Tongue (tissue), 2 donors: ENCODE measurements around the gene TSPAN14. TPM values are rescaled to one million over a fixed set of nuclear protein-coding genes. Genes with fewer than 3 reads are reported as not detected.
"Not testable (repeated sequence)": the region's sequence is repeated elsewhere in the genome, so short reads cannot be mapped to it uniquely, and the experiment has no call there.

ENCODE experiments used
- DNase-seq: peaks from one replicate; pipeline ENCODE4 v3.0.0-alpha.2; 2015
- total RNA-seq: library from RNA; depleted of rRNA; stranded (reverse); fragments of >200 nt; gene quantifications from one replicate; pipeline ENCODE4 v1.2.3, GENCODE V29; 2014

The TSPAN14 gene
- total RNA-seq, 1 donor from 2014 or later, result 40.5 TPM

DNA sequence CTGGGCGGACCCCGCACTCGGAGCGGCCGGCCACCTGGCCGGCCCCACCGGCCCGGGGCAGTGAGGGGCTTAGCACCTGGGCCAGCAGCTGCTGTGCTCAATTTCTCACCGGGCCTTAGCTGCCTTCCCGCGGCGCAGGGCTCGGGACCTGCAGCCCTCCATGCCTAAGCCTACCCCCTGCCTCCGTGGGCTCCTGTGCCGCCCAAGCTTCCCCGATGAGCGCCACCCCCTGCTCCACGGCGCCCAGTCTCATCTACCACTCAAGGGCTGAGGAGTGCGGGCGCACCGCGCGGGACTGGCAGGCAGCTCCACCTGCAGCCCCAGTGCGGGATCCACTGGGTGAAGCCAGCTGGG, 89.2 kb downstream of the TSPAN14 start:
- DNase-seq, result not testable (repeated sequence)

DNA sequence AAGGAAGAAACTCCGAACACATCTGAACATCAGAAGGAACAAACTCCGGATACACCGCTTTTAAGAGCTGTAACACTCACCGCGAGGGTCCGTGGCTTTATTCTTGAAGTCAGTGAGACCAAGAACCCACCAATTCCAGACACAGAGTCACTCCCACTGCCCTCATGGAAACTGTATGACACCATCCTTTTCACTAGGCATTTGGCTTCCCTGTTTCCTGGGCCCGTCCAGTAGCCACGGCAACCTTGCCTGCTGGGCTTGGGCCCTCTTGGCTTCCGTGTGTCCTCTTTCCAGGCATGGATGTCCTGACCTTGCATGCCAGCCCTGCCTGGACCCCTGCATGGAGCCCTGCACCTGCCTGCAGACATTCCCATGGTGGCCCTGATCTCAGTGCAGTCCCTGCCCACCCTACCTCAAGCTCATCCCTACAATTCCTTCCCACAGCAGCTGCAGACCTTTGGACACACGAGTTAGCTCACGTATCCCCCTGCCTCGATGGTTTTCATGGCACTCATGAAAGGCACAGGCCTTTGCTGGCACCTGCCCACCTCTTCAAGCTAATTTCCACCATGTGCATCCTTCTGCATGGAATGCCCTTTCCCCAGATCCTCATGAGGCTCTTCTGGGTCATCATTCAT, 90.3 kb downstream of the TSPAN14 start:
- no peak for DNase-seq

DNA sequence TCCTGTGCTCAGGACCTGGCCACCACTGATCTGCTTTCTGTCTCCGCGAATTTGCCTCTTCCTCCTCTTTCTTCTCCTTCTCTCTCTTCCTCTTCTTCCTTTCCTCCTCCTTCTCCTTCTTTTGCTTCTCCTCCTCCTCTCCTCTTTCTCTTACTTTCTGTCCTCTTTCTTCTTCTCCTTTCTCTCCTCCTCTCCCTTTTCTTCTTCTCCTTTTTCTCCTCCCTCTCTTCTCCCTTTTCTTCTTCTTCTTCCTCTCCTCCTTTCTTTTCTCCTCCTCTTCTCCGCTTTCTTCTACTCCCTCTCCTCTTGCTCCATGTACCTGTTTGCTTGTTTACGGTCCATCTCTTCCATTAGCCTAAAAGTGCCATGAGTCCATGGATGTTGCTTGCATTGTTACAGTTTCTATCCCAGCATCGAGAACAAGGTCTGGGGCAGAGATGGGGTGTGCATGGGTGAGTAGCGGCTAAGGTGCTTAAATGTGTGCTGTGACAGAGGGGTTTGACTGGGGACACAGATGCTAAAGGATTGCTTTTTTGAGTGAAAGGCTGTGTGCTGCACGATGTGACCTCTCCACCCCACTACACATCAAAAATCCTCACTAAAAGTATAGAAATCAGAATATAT, 91.3 kb downstream of the TSPAN14 start:
- no peak for DNase-seq

DNA sequence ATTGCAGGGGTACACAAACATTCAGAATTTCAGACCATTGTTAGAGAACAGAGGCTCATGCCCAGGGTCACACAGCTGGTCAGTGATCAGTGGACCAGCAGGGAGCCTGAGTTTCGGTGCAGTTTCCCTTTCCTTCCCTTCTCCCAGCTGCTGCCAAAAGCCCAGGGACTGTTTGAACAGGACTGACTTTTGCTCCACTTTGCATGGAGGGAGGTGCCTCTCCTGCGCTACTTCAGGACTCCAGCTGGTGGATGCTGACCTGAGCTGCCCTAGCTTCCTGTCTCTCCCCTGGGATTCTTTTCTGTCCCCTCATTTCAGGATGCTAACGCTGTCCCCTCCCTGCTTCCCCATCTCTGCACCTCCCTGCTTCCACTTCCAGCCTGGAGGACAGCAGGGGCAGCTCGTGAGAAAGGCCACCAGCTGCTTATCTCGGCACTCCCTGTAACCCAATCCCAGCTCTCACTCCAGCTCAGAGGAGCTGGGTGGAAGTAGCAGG, 98.1 kb downstream of the TSPAN14 start:
- DNase-seq, result no peak

DNA sequence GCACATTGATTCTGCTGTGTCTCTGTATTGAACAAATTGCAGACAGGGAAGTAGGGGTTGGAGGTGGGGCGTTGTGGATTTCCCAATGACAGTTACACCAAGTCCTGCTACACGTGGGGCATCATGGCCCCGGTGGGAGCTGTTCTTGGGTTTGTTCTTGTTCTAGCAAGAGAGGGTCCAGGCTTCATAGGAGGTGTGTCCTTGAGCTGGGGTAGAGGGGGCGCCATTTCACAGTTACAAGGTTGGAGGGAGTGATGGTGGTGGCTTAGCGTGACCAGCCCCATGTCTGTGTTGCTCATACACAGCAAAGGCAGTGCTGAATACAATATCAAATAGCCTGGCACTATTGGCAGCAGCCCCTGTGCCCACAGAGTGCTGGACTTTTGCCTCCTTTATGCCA, 99.3 kb downstream of the TSPAN14 start:
- no peak for DNase-seq

DNA sequence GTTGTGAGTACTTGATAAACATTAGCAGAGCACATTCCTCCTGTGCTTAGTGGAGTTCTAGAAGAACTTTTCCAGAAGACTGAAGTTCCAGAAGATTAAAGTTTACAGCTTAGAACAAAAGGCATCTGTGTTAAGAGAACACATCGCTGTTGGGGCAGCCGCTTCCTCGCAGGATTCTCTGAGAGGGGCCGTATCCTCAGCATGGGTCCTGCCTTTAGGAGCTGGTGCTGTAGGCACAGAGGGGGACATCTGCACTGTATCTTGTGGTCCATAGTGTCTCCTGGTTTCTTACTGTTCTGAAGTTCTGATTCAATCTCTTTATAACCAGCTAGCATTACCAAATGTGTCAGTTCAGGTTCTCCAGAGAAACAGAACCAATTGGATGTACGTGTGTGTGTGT, 99.9 kb downstream of the TSPAN14 start:
- DNase-seq, result no peak

DNA sequence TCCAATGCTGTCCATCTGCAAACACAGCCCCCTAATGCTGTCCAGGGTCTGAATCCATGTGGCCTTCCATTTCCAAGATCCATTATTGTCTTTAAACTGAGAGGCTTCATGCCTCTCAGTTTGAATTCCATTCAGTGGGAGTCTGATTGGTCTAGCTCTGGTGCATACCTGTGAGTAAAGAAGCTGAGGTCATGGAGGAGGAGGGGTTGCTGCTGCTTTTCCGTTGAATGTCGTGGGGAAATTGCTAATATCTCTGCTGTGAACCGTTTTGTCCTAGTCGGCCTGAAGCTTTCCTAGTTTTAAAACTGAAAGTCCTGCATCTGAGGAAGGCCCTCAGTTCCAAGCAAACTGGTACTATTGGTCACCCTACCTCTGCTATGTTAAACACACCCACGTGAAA, 101.3 kb downstream of the TSPAN14 start:
- DNase-seq, result no peak

DNA sequence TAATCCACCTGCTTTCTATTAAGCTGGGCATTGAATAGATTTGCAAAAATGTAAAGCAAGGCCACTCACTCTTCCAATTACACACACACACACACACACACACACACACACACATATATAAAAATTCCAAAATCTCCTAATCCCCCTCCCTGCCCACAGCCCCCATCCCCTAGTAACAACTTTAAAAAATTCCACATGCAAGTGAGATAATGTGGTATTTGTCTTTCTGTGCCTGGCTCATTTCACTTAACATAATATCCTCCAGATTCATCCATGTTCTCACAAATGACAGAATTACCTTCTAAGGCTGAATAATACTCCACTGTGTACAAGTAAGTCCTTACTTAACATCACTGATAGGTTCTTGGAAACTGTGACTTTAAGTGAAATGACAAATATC, 107.8 kb downstream of the TSPAN14 start:
- DNase-seq, result peak; percentile 16

DNA sequence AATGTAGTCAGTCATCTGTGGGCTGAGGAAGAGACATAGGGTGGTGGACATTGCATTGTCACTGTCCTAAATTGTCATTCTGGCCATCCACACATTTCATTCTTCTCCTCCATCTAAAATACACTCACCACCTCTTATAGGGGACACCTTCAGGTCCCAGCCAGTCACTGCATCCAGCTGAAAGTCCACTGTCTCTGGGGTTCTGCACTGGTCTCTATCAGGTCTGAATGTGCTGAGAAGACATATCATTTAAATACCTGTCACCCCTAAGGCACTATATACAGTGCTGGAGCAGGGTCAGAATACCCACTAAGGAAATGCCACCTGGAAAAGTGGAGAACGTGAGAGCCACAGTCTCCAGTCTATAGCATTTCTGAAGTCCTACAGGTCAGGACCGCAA, 113.2 kb downstream of the TSPAN14 start:
- no peak for DNase-seq

DNA sequence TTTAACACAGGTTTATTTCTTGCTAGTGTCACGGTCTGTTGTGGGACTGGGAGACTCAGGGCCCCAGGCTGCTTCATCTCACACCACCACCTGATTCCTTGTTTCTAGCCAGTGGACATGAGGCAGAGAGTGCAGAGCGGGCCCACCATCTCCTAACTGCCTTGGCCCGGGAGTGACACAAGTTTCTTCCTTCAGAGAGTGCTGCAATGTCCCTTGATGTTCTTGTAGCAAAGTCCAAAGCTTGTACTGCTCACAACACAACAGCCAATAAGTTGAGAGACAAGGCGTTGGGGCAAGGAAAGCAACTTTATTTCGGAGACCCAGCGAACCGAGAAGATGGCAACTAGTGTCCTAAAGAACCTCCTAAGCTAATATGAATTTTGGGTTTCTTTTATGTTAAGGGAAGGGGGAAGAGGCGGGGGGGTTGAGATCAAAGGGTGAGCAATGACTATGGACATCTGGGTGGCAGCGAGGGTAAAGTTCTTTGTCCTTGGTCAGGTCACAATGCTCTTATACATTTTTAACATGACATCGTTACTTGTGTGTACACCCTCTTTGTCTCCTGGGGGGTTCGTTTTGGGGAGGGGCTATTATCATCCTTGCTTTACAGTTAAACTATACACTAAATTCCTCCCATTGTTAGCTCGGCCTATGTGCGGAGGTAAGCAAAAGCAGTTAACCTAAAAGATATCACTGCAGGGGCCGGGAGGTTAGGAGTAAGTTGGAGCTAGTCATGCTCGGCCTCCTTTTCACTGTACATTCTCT, 115.2 kb downstream of the TSPAN14 start:
- no peak for DNase-seq

DNA sequence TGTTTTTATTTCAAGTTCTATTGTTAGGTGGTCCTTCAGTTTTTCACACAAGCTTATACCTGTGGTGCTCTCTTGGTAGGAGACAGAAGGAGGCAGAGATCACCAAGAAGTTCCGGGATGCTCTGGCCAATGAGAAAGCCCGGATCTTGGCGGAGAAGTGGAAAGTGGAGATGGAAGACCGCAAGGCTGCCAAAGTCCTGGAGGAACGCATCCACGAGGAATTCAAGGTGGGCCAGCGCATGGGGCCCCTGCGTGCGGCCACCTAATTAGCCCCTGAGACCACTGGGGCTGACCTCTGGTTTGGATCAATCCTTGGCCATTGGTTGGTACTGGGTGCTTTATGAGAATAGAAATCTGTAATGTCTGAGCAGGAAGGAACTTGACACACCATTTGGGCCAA, 117.2 kb downstream of the TSPAN14 start:
- DNase-seq, result no peak

DNA sequence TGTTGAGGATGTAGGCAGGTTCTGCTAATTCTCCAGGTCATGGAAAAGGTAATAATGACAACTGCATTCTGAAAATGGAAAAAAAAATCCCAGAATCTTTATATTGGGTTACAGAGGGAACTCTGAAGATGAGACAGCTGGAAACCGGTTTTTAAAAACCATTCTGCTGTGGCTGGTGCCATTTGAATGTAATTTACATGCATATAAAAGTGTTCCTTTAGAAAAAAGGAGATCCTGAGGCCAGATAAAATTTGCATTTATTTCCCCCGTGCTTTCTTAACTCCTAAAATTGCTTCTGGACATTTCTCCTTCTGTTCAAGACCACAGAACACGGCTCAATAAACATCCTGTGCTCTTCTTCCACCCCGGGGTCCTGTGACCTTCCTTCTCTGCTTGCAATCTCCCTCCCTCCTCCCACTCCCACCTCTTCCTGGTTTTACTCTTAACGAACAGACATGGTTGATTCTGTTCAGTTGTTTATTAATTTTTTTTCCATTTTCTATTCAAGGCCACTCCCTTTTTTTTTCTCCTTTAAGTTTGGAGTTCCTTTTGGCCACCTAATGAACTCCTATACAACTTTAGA, 125.2 kb downstream of the TSPAN14 start:
- no peak for DNase-seq

DNA sequence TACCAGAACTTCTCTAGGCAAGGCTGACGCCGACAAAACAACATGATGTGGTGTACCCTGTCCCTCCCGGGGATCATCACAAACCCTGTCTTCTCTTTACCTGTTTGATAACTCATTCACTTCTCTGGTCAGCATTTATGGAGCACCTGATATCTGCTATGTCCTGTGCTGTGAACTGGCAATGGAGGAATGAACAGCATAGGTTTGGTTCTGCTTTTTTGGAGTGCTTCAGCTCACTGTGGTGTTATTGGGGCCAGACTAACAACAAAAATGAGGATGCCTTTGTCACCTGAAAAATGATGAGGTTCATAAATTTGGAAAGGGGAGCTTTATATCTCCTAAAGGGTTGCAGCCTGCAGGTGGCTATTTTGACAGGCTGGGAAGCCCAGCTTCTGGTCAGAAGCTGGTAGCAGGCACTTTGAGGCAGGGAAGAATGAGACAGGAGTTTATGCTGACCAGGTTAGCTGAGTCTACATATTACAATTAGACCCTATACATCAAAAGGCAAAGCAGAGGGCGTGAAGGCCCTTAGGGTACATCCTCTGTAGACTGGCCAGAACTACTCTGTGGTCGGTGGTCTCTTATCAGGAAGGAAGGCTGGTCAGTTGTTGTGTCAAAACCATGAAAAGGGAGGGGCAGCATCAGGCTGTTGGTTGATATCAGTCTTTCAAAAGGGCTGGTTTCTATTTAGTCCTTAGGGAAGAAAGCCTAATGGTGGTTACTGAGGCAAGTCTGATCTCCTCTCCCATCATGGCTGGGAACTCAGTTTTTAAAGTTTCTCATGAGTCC, 125.9 kb downstream of the TSPAN14 start:
- DNase-seq, result no peak

DNA sequence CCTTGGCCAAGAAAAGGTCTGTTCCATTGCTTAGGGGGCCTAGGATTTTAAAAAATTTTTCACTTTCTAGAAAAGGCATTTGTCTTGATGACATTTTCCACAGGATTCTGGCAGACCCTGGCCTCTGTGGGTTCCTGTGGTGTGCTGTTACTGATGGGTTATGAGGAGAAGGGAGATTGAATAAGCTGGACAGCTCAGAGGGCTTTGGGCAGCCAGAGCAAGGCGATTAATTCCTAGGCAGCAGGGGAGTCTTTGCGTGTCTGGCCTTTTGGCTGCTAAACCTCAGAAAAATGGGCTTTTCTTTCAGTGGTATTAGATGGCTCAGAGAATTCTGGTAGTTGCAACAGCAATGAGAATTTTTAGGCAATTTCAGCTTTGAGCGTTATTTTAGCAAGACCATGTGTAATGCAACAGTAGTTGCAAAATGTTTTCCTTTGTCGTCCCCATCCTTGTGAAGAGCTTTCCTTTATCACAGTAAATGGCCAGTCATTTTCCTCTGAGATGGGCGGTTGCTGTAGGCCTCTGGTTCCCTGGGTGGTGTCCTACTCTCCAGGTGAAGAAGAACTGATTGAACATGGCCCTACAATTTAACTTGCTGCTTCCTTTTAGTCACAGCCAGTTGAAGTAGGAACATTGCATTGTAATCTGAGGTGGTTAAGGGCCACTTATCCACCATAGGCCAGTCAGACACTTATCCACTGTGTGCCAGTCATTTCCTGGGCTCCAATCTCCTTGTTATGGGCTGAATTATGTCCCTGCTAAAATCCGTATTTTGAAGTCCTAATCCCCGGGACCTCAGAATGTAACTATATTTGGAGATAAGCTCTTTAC, 126.7 kb downstream of the TSPAN14 start:
- no peak for DNase-seq

DNA sequence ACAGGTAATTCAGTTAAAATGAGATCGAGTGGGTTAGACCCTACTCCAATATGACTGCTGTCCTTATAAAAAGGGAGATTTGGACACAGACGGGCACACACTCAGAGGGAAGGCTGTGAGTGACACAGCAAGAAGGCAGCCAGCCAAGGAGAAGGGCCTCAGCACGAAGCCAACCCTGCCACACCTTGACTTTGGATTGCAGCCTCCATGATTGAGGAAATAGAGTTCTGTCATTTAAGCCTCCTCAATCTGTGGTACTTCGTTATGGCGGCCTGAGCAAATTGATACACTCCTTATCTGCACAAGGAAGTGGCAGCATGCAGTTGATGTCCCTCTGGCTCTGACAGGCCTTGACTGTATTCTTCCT, 127.3 kb downstream of the TSPAN14 start:
- no peak for DNase-seq

DNA sequence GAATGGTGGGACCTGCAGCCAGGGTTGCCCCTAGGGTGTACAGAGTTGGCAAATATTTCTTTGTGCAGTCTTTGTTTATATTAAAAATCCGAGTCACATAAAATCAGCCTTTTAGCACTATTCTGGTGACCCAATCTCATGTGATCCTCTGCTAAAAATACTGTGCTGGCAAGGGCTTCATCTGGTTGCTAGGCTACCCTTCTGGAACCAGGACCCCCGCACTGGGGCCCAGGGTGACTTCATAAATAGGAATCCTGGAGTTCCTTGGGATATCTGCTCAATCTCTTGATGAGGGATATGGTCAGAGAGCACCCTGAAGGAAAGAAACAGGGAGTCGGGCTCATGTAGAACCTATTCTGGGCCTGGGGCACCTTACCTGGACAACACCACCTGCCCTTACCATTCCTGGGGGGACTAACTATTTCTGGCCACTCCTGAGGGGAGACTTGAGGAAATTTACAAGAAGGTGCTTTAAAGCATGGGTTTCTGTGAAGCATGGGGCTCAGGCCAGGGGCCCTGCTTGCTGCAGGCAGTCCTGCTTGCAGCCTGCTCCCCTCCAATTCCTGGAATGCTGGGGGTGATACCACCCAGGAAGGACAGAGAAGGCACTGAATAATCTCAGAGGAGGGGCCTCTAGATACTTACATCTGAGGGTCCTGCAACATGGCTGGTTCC, 128.3 kb downstream of the TSPAN14 start:
- DNase-seq, result peak; percentile 37
